ENCODE measurements around the gene STARD5.

The STARD5 gene

GRCh38 chr15:81330366-81331090, 6.6 kb upstream of the STARD5 start:
- Mint-ChIP-seq H3K27ac (no peak overlapping the region), H3K36me3 (no peaks in the 10 kb centered on the region), H3K27me3 (no peaks in the 10 kb centered on the region), H3K4me3 (peak overlapping the region; percentile 40), H3K4me1 (ENCODE audit: low read depth) (peaks cover 23% of the 10 kb centered on the region), H3K9me3 (ENCODE audit: low read depth) (no peaks in the 10 kb centered on the region)

GRCh38 chr15:81329446-81329845, 5.5 kb upstream of the STARD5 start:
- peaks cover 31% of the 10 kb centered on the region for H3K4me1 Mint-ChIP-seq (ENCODE audit: low read depth)
- no peaks in the 10 kb centered on the region for H3K9me3 Mint-ChIP-seq (ENCODE audit: low read depth)
- no peaks in the 10 kb centered on the region for H3K36me3 Mint-ChIP-seq
- H3K27ac Mint-ChIP-seq = no peak overlapping the region
- H3K4me3 Mint-ChIP-seq = no peak overlapping the region
- no peaks in the 10 kb centered on the region for H3K27me3 Mint-ChIP-seq

GRCh38 chr15:81327516-81327915, 3.6 kb upstream of the STARD5 start:
- Mint-ChIP-seq H3K27me3 (no peaks in the 10 kb centered on the region), H3K36me3 (no peaks in the 10 kb centered on the region), H3K4me1 (ENCODE audit: low read depth) (peaks cover 43% of the 10 kb centered on the region), H3K9me3 (ENCODE audit: low read depth) (no peaks in the 10 kb centered on the region), H3K27ac (no peak overlapping the region), H3K4me3 (no peak overlapping the region)

- no peaks in the 10 kb centered on the region for H3K9me3 Mint-ChIP-seq (ENCODE audit: low read depth)
- H3K4me3 Mint-ChIP-seq = no peak overlapping the region
- no peaks in the 10 kb centered on the region for H3K27me3 Mint-ChIP-seq
- H3K27ac Mint-ChIP-seq = no peak overlapping the region
- H3K4me1 Mint-ChIP-seq (ENCODE audit: low read depth) = peaks cover 51% of the 10 kb centered on the region
- H3K36me3 Mint-ChIP-seq = no peaks in the 10 kb centered on the region
These were observed 2.7 kb upstream of the STARD5 start for GRCh38 chr15:81326466-81327212.

- Mint-ChIP-seq H3K27ac (peak overlapping the region; percentile 79), H3K4me1 (ENCODE audit: low read depth) (peaks cover 49% of the 10 kb centered on the region), H3K36me3 (no peaks in the 10 kb centered on the region), H3K4me3 (peak overlapping the region; percentile 100), H3K27me3 (no peaks in the 10 kb centered on the region), H3K9me3 (ENCODE audit: low read depth) (no peaks in the 10 kb centered on the region)
These were observed 390 bp downstream of the STARD5 start for GRCh38 chr15:81323559-81323943.

- Mint-ChIP-seq H3K27me3 (no peaks in the 10 kb centered on the region), H3K4me3 (peak overlapping the region; percentile 75), H3K36me3 (no peaks in the 10 kb centered on the region), H3K9me3 (ENCODE audit: low read depth) (no peaks in the 10 kb centered on the region), H3K4me1 (ENCODE audit: low read depth) (peaks cover 50% of the 10 kb centered on the region), H3K27ac (peak overlapping the region; percentile 68)
These were observed 1.2 kb downstream of the STARD5 start for GRCh38 chr15:81322676-81323253.

GRCh38 chr15:81321667-81322066, 2.3 kb downstream of the STARD5 start:
- no peaks in the 10 kb centered on the region for H3K9me3 Mint-ChIP-seq (ENCODE audit: low read depth)
- no peaks in the 10 kb centered on the region for H3K36me3 Mint-ChIP-seq
- no peaks in the 10 kb centered on the region for H3K27me3 Mint-ChIP-seq
- no peak overlapping the region for H3K4me3 Mint-ChIP-seq
- H3K27ac Mint-ChIP-seq = no peak overlapping the region
- peaks cover 46% of the 10 kb centered on the region for H3K4me1 Mint-ChIP-seq (ENCODE audit: low read depth)

- peak overlapping the region; percentile 70 for H3K27ac Mint-ChIP-seq
- H3K4me1 Mint-ChIP-seq (ENCODE audit: low read depth) = peaks cover 58% of the 10 kb centered on the region
- peaks cover 10% of the 10 kb centered on the region for H3K36me3 Mint-ChIP-seq
- H3K4me3 Mint-ChIP-seq = no peak overlapping the region
- no peaks in the 10 kb centered on the region for H3K9me3 Mint-ChIP-seq (ENCODE audit: low read depth)
- H3K27me3 Mint-ChIP-seq = no peaks in the 10 kb centered on the region
These were observed 6.3 kb downstream of the STARD5 start for GRCh38 chr15:81317642-81318017.

- Mint-ChIP-seq H3K27ac (peak overlapping the region; percentile 90), H3K36me3 (peaks cover 13% of the 10 kb centered on the region), H3K4me1 (ENCODE audit: low read depth) (peaks cover 64% of the 10 kb centered on the region), H3K27me3 (no peaks in the 10 kb centered on the region), H3K9me3 (ENCODE audit: low read depth) (no peaks in the 10 kb centered on the region), H3K4me3 (no peak overlapping the region)
These were observed 7.7 kb downstream of the STARD5 start for GRCh38 chr15:81316267-81316666.

- H3K27ac Mint-ChIP-seq = peak overlapping the region; percentile 90
- H3K4me1 Mint-ChIP-seq (ENCODE audit: low read depth) = peaks cover 70% of the 10 kb centered on the region
- peak overlapping the region; percentile 32 for H3K4me3 Mint-ChIP-seq
These were observed 8.3 kb downstream of the STARD5 start for GRCh38 chr15:81315452-81316175.

GRCh38 chr15:81314378-81314777, 9.6 kb downstream of the STARD5 start:
- Mint-ChIP-seq H3K4me3 (no peak overlapping the region), H3K27ac (peak overlapping the region; percentile 90), H3K9me3 (ENCODE audit: low read depth) (no peaks in the 10 kb centered on the region), H3K4me1 (ENCODE audit: low read depth) (peaks cover 79% of the 10 kb centered on the region), H3K27me3 (no peaks in the 10 kb centered on the region), H3K36me3 (peaks cover 28% of the 10 kb centered on the region)

More at GRCh38 chr15:81315452-81316175, 8.3 kb downstream of the STARD5 start:
- no peaks in the 10 kb centered on the region for H3K27me3 Mint-ChIP-seq
- H3K9me3 Mint-ChIP-seq (ENCODE audit: low read depth) = no peaks in the 10 kb centered on the region
- peaks cover 19% of the 10 kb centered on the region for H3K36me3 Mint-ChIP-seq

GRCh38 chr15:81313686-81314085, 10.3 kb downstream of the STARD5 start:
- H3K4me3 Mint-ChIP-seq = no peak overlapping the region
- peaks cover 33% of the 10 kb centered on the region for H3K36me3 Mint-ChIP-seq
- H3K27me3 Mint-ChIP-seq = no peaks in the 10 kb centered on the region
- peaks cover 82% of the 10 kb centered on the region for H3K4me1 Mint-ChIP-seq (ENCODE audit: low read depth)
- no peaks in the 10 kb centered on the region for H3K9me3 Mint-ChIP-seq (ENCODE audit: low read depth)
- peak overlapping the region; percentile 81 for H3K27ac Mint-ChIP-seq

GRCh38 chr15:81312790-81313543, 11.0 kb downstream of the STARD5 start:
- no peaks in the 10 kb centered on the region for H3K9me3 Mint-ChIP-seq (ENCODE audit: low read depth)
- peak overlapping the region; percentile 17 for H3K4me3 Mint-ChIP-seq
- peaks cover 33% of the 10 kb centered on the region for H3K36me3 Mint-ChIP-seq
- peak overlapping the region; percentile 97 for H3K27ac Mint-ChIP-seq
- no peaks in the 10 kb centered on the region for H3K27me3 Mint-ChIP-seq
- peaks cover 82% of the 10 kb centered on the region for H3K4me1 Mint-ChIP-seq (ENCODE audit: low read depth)

- H3K4me3 Mint-ChIP-seq = peak overlapping the region; percentile 12
These were observed 12.0 kb downstream of the STARD5 start for GRCh38 chr15:81311752-81312464.

More at GRCh38 chr15:81311752-81312464, 12.0 kb downstream of the STARD5 start:
- Mint-ChIP-seq H3K9me3 (ENCODE audit: low read depth) (no peaks in the 10 kb centered on the region), H3K27ac (peak overlapping the region; percentile 97), H3K36me3 (peaks cover 36% of the 10 kb centered on the region), H3K27me3 (no peaks in the 10 kb centered on the region), H3K4me1 (ENCODE audit: low read depth) (peaks cover 88% of the 10 kb centered on the region)
